Umbilical cord (tissue), 2 donors: Measurements from ENCODE around the gene ZER1. TPM values are rescaled to one million over a fixed set of nuclear protein-coding genes. Genes with fewer than 3 reads are reported as not detected.
"Not testable (repeated sequence)": the region's sequence is repeated elsewhere in the genome, so short reads cannot be mapped to it uniquely, and the experiment has no call there.

ENCODE experiments used
- DNase-seq: peaks from one replicate; pipeline ENCODE4 v3.0.0-alpha.2; 2015; ENCODE audit warnings: low spot score
- total RNA-seq: library from RNA; depleted of rRNA; stranded (reverse); fragments of >200 nt; gene quantifications from one replicate; pipeline ENCODE4 v1.2.3, GENCODE V29; 2014; ENCODE audit warnings: low replicate concordance; ENCODE audit not compliant: insufficient read depth

Gene ZER1
- 15.4 TPM for total RNA-seq

- DNase-seq: peak; percentile 90
Measured at GRCh38 chr9:128771745-128772519, at the start of gene ZER1. Gene ZER1 (minus strand): TSS chr9:128771927. CDS start chr9:128755565, 16,362 bp downstream.

DNA sequence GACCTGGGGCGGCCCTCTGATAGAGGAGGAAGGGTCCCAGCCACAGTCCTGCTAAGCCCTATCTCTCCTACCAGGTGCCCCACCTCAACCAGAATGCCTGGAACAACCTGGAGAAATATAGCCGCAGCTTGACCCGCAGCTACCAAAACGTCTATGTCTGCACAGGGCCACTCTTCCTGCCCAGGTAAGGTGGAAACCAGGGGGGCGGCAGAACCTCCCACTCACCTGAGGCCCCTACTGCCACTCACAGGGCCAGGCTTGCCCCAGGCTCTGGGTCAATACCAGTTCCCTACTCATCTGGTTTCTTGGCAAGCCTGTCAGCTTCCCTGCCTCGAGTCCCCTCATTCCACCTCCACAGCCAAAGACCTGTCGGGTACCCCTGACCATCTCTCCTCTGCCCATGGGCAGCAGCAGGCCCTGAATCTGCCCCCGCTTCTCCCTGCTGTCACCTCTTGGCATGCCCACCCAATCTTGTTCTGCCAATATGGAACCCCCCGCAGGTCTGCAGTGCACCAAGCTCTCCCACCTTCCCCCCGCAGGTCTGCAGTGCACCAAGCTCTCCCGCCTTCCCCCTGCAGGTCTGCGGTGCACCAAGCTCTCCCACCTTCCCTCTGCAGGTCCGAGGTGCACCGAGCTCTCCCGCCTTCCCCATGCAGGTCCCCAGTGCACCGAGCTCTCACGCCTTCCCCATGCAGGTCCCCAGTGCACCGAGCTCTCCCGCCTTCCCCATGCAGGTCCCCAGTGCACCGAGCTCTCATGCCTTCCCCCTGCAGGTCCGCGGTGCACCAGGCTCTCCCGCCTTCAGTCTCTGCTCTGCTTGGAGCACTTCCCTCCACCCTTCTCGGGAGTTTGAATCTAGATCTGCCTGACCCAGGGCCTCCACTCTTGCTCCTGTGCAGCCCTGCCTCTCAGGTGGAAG is 49.2 kb upstream of the ZER1 start:
- DNase-seq: no peak

DNA sequence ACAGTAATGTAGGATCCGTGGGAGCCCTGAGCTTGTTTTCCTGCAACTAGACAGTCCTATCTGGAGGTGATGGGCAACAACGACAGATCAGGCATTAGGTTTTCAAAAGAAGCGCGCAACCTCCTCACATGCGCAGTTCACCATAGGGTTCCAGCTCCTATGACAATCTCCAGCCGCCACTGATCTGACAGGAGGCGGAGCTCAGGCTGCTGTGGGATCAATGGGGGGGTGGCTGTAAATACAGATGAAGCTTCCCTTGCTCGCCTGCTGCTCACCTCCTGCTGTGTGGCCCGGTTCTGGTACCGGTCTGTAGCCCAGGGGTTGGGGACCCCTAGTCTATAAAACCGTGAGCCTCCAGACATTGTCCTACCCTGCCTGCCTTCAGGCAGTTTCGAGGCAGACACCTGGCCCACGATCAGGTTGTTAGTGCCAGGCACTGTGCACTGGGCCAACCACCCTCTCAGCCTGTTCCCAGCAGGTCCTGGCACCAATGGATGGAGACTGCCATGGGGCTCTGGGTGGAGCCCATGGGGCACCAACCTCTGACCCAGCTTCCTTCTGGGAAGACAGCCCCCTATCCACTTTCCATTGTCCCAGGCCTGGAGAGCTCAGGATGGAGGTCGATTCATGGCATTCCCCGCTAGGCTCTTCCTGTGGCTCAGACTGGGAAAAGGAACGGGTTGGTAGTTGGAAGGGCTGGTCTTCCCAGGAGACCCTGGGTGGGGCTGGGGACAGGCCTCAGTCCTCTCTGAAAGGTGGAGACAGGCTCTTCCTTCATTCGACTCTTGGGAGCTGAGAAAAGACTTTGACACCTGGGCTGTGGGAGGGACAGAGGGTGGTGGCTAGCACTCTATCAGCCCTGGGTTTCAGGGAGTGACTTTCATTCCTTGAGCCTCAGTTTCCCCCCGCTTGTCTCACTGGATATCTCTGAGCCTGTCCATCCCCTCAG is 48.3 kb upstream of the ZER1 start:
- DNase-seq: peak; percentile 89

GRCh38 chr9:128818839-128819715 is 47.4 kb upstream of the ZER1 start:
- DNase-seq: peak; percentile 8

DNA sequence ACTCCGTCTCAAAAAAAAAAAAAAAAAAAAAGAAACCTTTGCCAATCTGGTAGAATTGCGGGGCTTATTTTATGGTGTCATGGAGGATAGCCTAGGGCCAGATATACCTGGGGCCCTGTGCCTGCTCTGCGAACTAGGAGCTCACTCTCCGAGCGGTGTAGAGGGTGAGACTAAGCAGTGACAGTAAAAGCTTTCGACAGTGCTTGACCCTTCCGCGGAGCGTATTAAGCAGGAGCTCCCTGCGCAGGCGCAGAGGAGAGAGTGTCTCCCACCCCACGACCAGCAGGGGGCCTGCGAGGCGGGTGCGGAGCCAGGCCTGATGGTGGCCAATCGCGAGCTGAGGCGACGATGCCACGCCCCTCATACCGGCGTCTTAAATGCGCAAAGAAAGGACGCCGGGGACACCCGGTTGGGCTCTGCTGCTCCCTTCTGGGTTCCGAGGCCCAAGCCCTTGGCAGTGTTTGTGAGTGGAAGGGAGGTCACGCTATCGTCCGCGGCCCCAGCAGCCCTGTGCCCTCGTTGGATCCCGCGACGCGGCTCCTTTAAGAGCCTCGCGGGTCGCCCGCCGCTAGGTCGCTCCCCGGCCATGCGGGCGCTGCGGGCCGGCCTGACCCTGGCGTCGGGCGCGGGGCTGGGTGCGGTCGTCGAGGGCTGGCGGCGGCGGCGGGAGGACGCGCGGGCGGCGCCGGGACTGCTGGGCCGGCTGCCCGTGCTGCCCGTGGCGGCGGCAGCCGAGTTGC is 46.5 kb upstream of the ZER1 start, which contains the start of gene ENDOG:
Gene ENDOG (plus strand): TSS at position 402 of the 740 bp plus-strand sequence. CDS start 185 bp downstream, at position 587.
- DNase-seq: peak; percentile 99

DNA sequence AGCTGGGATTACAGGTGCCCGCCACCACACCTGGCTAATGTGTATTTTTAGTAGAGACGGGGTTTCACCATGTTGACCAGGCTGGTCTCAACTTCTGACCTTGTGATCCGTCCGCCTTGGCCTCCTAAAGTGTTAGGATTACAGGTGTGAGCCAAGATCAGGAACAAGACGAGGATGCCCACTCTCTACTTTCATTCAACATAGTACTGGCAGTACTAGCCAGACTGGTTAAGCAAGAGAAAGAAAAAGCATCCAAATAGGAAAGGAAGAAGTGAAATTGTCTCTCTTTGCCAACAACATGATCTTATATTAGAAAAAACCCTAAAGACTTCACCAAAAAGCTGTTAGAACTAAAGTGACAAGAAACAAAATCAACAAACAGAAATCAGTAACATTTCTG is 39.1 kb upstream of the ZER1 start:
- DNase-seq: no peak

DNA sequence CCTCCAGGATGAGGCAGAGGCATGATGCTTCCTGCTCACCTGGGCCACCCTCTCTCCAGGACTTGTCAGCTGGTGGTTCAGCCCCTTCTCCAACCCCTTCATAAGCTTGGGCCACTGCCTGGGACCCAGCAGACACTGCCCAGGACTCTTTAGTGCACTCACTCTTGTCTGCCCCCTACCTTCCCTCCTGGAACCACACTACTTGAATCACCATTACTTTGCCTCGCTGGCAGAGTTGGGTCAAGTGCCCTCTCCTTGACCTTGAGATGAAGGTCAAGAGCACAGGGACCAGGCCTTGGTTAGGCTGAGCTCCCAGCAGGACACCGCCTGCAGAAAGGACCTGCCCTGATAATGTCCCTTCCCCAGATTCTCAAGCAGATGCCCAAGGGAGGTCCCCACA is 38.1 kb upstream of the ZER1 start:
- DNase-seq: no peak

DNA sequence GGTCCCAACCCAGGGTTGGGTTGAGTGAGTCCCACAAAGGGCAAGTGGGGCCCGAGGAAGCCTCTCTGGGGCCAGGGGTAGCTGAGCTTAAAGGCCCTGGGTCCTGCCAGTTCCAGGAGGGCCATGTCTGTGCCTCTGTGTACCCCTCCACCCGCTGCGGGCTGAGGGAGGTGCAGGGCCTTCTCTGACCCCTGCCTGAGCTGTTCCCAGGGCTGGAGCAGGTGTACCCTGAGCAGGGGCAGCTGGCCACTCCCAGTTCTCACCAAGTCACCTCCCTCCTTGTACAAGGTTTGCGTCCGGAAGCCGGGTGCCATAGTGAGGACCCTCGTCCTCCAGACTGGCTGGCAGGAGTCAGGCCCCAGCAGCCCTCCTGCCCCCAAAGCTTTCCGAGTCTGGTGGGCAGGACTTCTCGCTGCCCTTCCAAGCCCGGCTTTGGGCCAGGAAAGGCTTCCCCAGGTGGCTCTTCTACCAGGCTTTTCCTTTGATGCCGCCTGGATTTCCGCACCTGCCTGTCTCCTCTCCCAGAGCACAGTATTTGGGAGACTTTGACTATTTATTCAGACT is 37.4 kb upstream of the ZER1 start:
- no peak for DNase-seq

- no peak for DNase-seq
Measured at GRCh38 chr9:128808543-128808942, 36.8 kb upstream of the ZER1 start.

DNA sequence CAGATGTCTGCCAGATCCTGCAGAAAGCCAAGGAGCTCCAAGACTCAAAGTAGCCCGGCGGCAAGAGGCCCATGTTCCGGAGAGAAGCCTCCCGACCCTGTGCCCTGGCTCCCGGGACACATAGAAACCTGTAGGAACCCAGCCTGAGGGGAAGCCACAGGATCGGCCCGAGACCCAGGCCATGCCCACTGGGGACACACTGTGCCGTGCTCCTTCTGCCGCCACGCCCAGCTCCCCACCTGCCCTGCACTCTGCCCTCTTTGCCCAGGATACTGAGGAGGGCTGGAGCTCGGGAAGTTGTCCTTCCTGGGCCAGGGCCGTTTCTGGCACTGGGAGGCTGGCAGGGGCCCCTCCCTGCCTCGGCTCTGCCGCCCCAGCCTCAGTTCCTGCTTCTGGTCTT is 36.1 kb upstream of the ZER1 start:
- no peak for DNase-seq

DNA sequence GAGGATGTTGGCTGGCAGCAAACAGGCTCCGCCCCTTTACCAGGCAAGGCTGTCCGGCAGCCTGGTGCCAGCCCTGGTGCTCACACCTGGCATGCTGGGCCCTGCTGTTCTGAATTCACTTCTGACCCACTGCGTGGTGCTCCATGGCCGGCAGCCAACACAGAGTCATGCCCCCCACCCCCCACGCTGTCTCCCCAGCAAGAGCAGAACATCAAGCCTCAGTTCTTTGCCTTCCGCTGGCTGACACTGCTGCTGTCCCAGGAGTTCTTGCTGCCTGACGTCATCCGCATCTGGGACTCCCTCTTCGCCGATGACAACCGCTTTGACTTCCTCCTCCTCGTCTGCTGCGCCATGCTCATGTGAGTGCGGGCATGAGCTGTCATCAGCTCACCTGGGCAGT is 33.9 kb upstream of the ZER1 start:
- DNase-seq: no peak

DNA sequence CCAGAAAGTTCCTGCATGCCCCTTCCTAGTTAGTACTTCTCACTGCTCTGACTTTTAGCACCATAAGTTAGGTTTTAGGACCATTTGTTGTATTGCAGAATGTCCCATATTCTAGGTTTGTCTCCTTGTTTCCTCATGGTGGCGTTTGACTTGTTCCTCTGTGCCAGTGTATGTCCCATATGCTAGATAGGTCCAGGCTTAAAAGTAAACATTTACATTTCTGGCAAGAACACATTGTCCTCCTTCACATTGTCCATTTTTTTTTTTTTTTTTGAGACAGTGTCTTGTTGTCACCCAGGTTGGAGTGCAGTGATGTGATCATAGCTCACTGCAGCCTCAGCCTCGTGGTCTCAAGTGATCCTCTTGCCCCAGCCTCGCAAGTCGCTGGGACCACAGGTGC is 30.8 kb upstream of the ZER1 start:
- DNase-seq: no peak

- no peak for DNase-seq
Measured at GRCh38 chr9:128800061-128800460, 28.3 kb upstream of the ZER1 start.

DNA sequence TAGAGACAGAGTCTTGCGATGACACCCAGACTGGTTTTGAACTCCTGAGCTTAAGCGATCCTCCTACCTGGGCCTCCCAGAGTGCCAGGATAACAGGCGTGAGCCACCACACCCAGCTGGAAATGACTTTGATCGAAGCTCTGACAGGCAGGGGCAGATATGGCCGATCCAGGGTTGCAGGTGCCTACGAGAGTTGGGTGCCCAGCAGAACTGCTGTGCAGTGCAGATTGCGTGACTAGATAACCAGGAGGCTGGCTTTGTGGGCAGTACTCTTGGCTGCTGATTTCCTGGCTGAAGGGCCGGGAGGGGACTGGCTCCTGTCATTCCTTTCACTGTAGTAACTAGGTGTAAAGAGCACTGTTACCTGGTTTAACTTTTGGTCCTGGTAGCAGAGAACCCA is 27.2 kb upstream of the ZER1 start:
- no peak for DNase-seq

- not testable (repeated sequence) for DNase-seq
Measured at GRCh38 chr9:128794961-128795360, 23.2 kb upstream of the ZER1 start.

DNA sequence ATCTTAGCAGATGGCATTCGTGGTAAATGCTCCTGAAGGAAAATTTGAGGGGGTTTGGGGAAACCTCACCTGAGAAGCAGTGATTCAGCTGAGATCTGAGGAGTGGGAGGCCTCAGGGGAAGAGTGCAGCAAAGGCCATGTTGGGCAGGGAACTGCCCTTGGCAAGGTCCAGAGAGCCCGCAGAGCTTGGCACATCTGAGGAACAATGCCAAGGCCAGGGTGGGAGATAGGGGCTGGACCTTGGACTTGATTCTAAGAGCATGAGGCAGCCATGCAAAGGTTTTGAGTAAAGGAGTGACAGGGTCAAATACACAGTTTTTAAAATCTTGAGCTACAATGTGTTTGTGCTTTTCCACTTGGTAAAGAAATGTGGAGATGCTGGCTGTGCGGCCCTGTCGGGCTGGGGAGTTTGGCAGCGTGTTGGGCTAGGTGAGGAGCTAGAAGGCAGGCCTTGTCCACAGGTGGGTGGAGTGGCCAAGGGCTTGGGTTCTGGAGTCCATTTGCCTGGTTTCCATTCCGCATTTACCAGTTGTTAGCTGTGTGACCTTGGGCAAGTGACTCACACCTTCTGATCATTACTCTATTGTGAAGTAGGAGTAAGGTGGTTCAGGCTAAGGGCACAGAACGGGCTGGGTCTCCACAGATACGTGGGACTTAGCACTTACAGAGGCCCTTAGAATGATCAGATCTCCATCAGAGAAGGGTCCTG is 21.4 kb upstream of the ZER1 start:
- DNase-seq: no peak

- no peak for DNase-seq
Measured at GRCh38 chr9:128792134-128792533, 20.4 kb upstream of the ZER1 start.

DNA sequence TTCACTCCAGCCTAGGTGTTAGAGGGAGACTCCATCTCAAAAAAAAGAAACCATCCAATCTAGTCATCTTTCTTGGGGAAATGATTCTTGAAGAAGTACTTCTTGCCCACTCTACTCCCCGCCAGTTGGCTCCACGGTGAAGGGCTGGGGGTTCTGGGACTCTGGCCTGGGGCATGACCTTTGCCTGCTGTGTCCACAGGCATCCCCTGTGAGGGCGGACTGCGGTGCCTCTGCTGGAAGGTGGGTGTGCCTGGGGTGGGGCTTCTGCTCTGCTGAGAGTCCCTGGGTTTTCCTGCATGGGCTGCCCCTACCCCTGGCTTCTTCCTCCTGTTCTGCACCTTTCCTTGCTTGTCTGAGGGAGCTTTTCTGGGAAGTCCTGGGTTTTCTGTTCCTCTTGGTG is 18.8 kb upstream of the ZER1 start:
- no peak for DNase-seq

DNA sequence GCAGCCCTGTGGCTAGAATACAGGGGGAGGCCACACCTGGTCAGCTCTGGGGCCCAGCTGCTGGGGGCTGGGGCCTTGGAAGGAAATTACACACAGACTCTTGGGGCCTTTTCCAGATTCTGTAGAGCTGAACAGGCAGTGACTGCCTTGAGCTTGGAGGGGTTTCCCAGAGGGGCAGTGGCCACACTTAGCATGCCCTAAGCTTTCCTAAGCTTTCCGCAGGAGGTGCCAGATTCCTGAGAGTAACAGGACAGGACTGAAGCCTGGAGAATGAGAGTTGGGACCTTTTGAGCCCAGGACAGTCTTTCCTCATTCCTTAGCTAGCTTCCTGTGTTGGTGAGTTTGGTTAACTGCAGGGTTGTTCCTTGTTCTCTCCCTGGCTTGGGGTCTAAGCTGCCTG is 16.7 kb upstream of the ZER1 start:
- no peak for DNase-seq
